ENCODE measurements around the gene PLS1.
A peak's percentile ranks its signal among the peaks of the same experiment; 100 is the strongest.

PLS1 gene

GRCh38 chr3:142642956-142643355, 46.8 kb downstream of the PLS1 start:
- no peak for DNase-seq (ENCODE audit: low spot score)

GRCh38 chr3:142644502-142644901, 48.3 kb downstream of the PLS1 start:
- no peak for DNase-seq (ENCODE audit: low spot score)

GRCh38 chr3:142645236-142645793, 49.1 kb downstream of the PLS1 start:
- DNase-seq (ENCODE audit: low spot score): no peak

- DNase-seq (ENCODE audit: low spot score): no peak
Measured at GRCh38 chr3:142646020-142646785, 50.0 kb downstream of the PLS1 start.

- DNase-seq (ENCODE audit: low spot score): no peak
Measured at GRCh38 chr3:142647856-142648255, 51.7 kb downstream of the PLS1 start.

- DNase-seq (ENCODE audit: low spot score): no peak
Measured at GRCh38 chr3:142648950-142649349, 52.8 kb downstream of the PLS1 start.

GRCh38 chr3:142650001-142650693, 54.0 kb downstream of the PLS1 start:
- peak; percentile 54 for DNase-seq (ENCODE audit: low spot score)

GRCh38 chr3:142651711-142652110, 55.5 kb downstream of the PLS1 start:
- no peak for DNase-seq (ENCODE audit: low spot score)

GRCh38 chr3:142652826-142653292, 56.7 kb downstream of the PLS1 start:
- DNase-seq (ENCODE audit: low spot score): no peak

- no peak for DNase-seq (ENCODE audit: low spot score)
Measured at GRCh38 chr3:142656575-142656974, 60.4 kb downstream of the PLS1 start.

- DNase-seq (ENCODE audit: low spot score): no peak
Measured at GRCh38 chr3:142657033-142657432, 60.8 kb downstream of the PLS1 start.

- DNase-seq (ENCODE audit: low spot score): no peak
Measured at GRCh38 chr3:142660383-142660782, 64.2 kb downstream of the PLS1 start.

- no peak for DNase-seq (ENCODE audit: low spot score)
Measured at GRCh38 chr3:142660893-142661292, 64.7 kb downstream of the PLS1 start.

- no peak for DNase-seq (ENCODE audit: low spot score)
Measured at GRCh38 chr3:142663865-142664264, 67.7 kb downstream of the PLS1 start.

GRCh38 chr3:142664311-142664710, 68.1 kb downstream of the PLS1 start:
- DNase-seq (ENCODE audit: low spot score): no peak

- no peak for DNase-seq (ENCODE audit: low spot score)
Measured at GRCh38 chr3:142664819-142665218, 68.6 kb downstream of the PLS1 start.

GRCh38 chr3:142670120-142670519, 73.9 kb downstream of the PLS1 start:
- DNase-seq (ENCODE audit: low spot score): no peak

- DNase-seq (ENCODE audit: low spot score): no peak
Measured at GRCh38 chr3:142676151-142676550, 80.0 kb downstream of the PLS1 start.

GRCh38 chr3:142680710-142681109, 84.5 kb downstream of the PLS1 start:
- DNase-seq (ENCODE audit: low spot score): no peak

GRCh38 chr3:142690613-142691012, 94.4 kb downstream of the PLS1 start:
- no peak for DNase-seq (ENCODE audit: low spot score)

GRCh38 chr3:142691527-142691926, 95.3 kb downstream of the PLS1 start:
- no peak for DNase-seq (ENCODE audit: low spot score)

- no peak for DNase-seq (ENCODE audit: low spot score)
Measured at GRCh38 chr3:142693136-142693853, 97.1 kb downstream of the PLS1 start.

GRCh38 chr3:142694225-142694624, 98.0 kb downstream of the PLS1 start:
- no peak for DNase-seq (ENCODE audit: low spot score)
